HEK293 (cell line): ENCODE results near the gene MGAT4B.

ENCODE experiments used
- CTCF ChIA-PET: fragments of 350-600 bp; formaldehyde crosslinking; extraction: SDS; loops from one replicate; lab custom pipeline; 2021; ENCODE audit warnings: antibody characterized with exemption; lab: Yijun Ruan, JAX
- POLR2A ChIA-PET: fragments of 300-600 bp; formaldehyde crosslinking; extraction: SDS; loops from one replicate; lab custom pipeline; 2020; ENCODE audit warnings: antibody characterized with exemption, inconsistent platforms; lab: Yijun Ruan, JAX
- H3K27ac ChIP-seq: fragments of 200-500 bp; sonication (Bioruptor generic); 2 replicates; pipeline ENCODE4 v1.5.1; 2014; ENCODE audit warnings: low read depth, low read length, control low read depth, inconsistent platforms; ENCODE audit errors: extremely low read depth
- H3K36me3 ChIP-seq, 2 experiments: fragments of 200-500 bp in 1 of 2; sonication (Bioruptor generic) in 1 of 2; 1 replicate in 1 of 2; 2 replicates in 1 of 2; pipeline ENCODE4 v1.5.1; 2014 to 2017; ENCODE audit warnings: inconsistent platforms in 2 of 2, low read length in 2 of 2; ENCODE audit not compliant: control insufficient read depth in 2 of 2, insufficient read depth in 1 of 2
- H3K4me1 ChIP-seq: fragments of 200-500 bp; sonication (Bioruptor generic); 2 replicates; pipeline ENCODE4 v1.5.1; 2014; ENCODE audit warnings: mild to moderate bottlenecking, low read length, inconsistent platforms; ENCODE audit not compliant: control insufficient read depth, insufficient read depth
- H3K4me3 ChIP-seq: 2 replicates; pipeline ENCODE4 v1.5.1; 2011; ENCODE audit warnings: low read depth, mild to moderate bottlenecking, control low read depth, low read length, moderate library complexity
- H3K9me3 ChIP-seq: fragments of 200-500 bp; sonication (Bioruptor generic); 2 replicates; pipeline ENCODE4 v1.5.1; 2014; ENCODE audit warnings: low read depth, low read length, inconsistent platforms; ENCODE audit not compliant: control insufficient read depth, insufficient read depth
- ATF2 ChIP-seq: fragments of 450-650 bp; formaldehyde crosslinking; IDR thresholded peaks from 2 replicates; pipeline ENCODE4 v1.5.1; 2016; ENCODE audit warnings: missing biosample characterization, missing genetic modification characterization, low read depth
- GLIS2 ChIP-seq: fragments of 450-650 bp; formaldehyde crosslinking; IDR thresholded peaks from 2 replicates; pipeline ENCODE4 v1.5.1; 2016; ENCODE audit warnings: missing biosample characterization, missing genetic modification characterization
- HIC1 ChIP-seq: fragments of 450-650 bp; formaldehyde crosslinking; IDR thresholded peaks from 2 replicates; pipeline ENCODE4 v1.5.1; 2016; ENCODE audit warnings: missing biosample characterization, missing genetic modification characterization
- KLF7 ChIP-seq: fragments of 450-650 bp; formaldehyde crosslinking; IDR thresholded peaks from 2 replicates; pipeline ENCODE4 v1.5.1; 2016; ENCODE audit warnings: missing biosample characterization, missing genetic modification characterization, borderline replicate concordance
- PATZ1 ChIP-seq: fragments of 450-650 bp; formaldehyde crosslinking; IDR thresholded peaks from 2 replicates; pipeline ENCODE4 v1.5.1; 2016; ENCODE audit warnings: missing biosample characterization, missing genetic modification characterization
- PRDM10 ChIP-seq: fragments of 450-650 bp; formaldehyde crosslinking; IDR thresholded peaks from 2 replicates; pipeline ENCODE4 v1.5.1; 2016; ENCODE audit warnings: missing biosample characterization, missing genetic modification characterization
- SCRT2 ChIP-seq: fragments of 450-650 bp; formaldehyde crosslinking; IDR thresholded peaks from 2 replicates; pipeline ENCODE4 v1.5.1; 2016; ENCODE audit warnings: missing biosample characterization, missing genetic modification characterization
- TRIM28 ChIP-seq: IDR thresholded peaks from 2 replicates; pipeline ENCODE4 v1.6.1; 2011; ENCODE audit warnings: low read length, control low read depth, borderline replicate concordance
- WT1 ChIP-seq: fragments of 450-650 bp; formaldehyde crosslinking; IDR thresholded peaks from 2 replicates; pipeline ENCODE4 v1.5.1; 2016; ENCODE audit warnings: missing biosample characterization, missing genetic modification characterization
- ZNF112 ChIP-seq: fragments of 450-650 bp; formaldehyde crosslinking; IDR thresholded peaks from 2 replicates; pipeline ENCODE4 v1.5.0; 2017; ENCODE audit warnings: missing biosample characterization, missing genetic modification characterization
- ZNF132 ChIP-seq: fragments of 450-650 bp; formaldehyde crosslinking; IDR thresholded peaks from 2 replicates; pipeline ENCODE4 v1.5.1; 2017; ENCODE audit warnings: missing biosample characterization, missing genetic modification characterization, borderline replicate concordance
- ZNF138 ChIP-seq: fragments of 450-650 bp; formaldehyde crosslinking; IDR thresholded peaks from 2 replicates; pipeline ENCODE4 v1.5.1; 2016; ENCODE audit warnings: missing biosample characterization, missing genetic modification characterization, borderline replicate concordance
- ZNF214 ChIP-seq: fragments of 450-650 bp; formaldehyde crosslinking; IDR thresholded peaks from 2 replicates; pipeline ENCODE4 v1.5.1; 2017; ENCODE audit warnings: missing biosample characterization, mild to moderate bottlenecking, missing genetic modification characterization, borderline replicate concordance
- ZNF221 ChIP-seq: fragments of 450-650 bp; formaldehyde crosslinking; IDR thresholded peaks from 2 replicates; pipeline ENCODE4 v1.5.1; 2017; ENCODE audit warnings: missing biosample characterization, missing genetic modification characterization, borderline replicate concordance
- ZNF223 ChIP-seq: fragments of 450-650 bp; formaldehyde crosslinking; IDR thresholded peaks from 2 replicates; pipeline ENCODE4 v1.5.1; 2016; ENCODE audit warnings: missing biosample characterization, missing genetic modification characterization
- ZNF274 ChIP-seq, 2 experiments: fragments of 200-500 bp in 1 of 2; fragments of 450-650 bp in 1 of 2; sonication (Bioruptor generic) in 1 of 2; formaldehyde crosslinking in 1 of 2; IDR thresholded peaks; 2 replicates each; pipeline versions ENCODE4 v1.5.1 to v1.6.1; 2014 to 2016; ENCODE audit warnings: borderline replicate concordance in 1 of 2, inconsistent platforms in 1 of 2, low read length in 1 of 2, missing biosample characterization in 1 of 2, missing genetic modification characterization in 1 of 2
- ZNF341 ChIP-seq: fragments of 450-650 bp; formaldehyde crosslinking; IDR thresholded peaks from 2 replicates; pipeline ENCODE4; 2016; ENCODE audit warnings: low read depth, missing biosample characterization, missing genetic modification characterization
- ZNF362 ChIP-seq: fragments of 450-650 bp; formaldehyde crosslinking; IDR thresholded peaks from 2 replicates; pipeline ENCODE4 v1.5.1; 2016; ENCODE audit warnings: missing biosample characterization, missing genetic modification characterization
- ZNF366 ChIP-seq: fragments of 450-650 bp; formaldehyde crosslinking; conservative IDR thresholded peaks from 2 replicates; pipeline ENCODE4 v1.5.1; 2016; ENCODE audit warnings: missing biosample characterization, missing genetic modification characterization
- ZNF423 ChIP-seq: fragments of 450-650 bp; formaldehyde crosslinking; IDR thresholded peaks from 2 replicates; pipeline ENCODE4 v1.5.1; 2016; ENCODE audit warnings: missing biosample characterization, missing genetic modification characterization
- ZNF433 ChIP-seq: fragments of 450-650 bp; formaldehyde crosslinking; IDR thresholded peaks from 2 replicates; pipeline ENCODE4 v1.5.1; 2016; ENCODE audit warnings: missing biosample characterization, missing genetic modification characterization, low read depth
- ZNF488 ChIP-seq: fragments of 450-650 bp; formaldehyde crosslinking; IDR thresholded peaks from 2 replicates; pipeline ENCODE4 v1.5.1; 2016; ENCODE audit warnings: missing biosample characterization, missing genetic modification characterization
- ZNF785 ChIP-seq: fragments of 450-650 bp; formaldehyde crosslinking; IDR thresholded peaks from 2 replicates; pipeline ENCODE4 v1.5.1; 2016; ENCODE audit warnings: missing biosample characterization, missing genetic modification characterization
- ZNF791 ChIP-seq: fragments of 450-650 bp; formaldehyde crosslinking; IDR thresholded peaks from 2 replicates; pipeline ENCODE4 v1.5.1; 2016; ENCODE audit warnings: missing biosample characterization, missing genetic modification characterization
- ZNF843 ChIP-seq: fragments of 450-650 bp; formaldehyde crosslinking; IDR thresholded peaks from 2 replicates; pipeline ENCODE4 v1.5.1; 2016; ENCODE audit warnings: missing biosample characterization, missing genetic modification characterization

MGAT4B gene

GRCh38 chr5:179793468-179794139, 13.1 kb downstream of the MGAT4B start, which contains the start of gene LTC4S:
LTC4S (plus strand) TSS chr5:179793986; CDS start chr5:179794081, 95 bp downstream.
- ChIA-PET POLR2A (interaction anchor here (1.0 kb wide), 1 partner anchor 27 kb away, joined by 3 read pairs; the partner anchor contains the start of gene SQSTM1), CTCF (interaction anchor here (2.1 kb wide), 1 partner anchor 30 kb away, joined by 14 read pairs; no protein-coding TSS in a partner anchor)
- Histone ChIP-seq H3K4me1 (no peaks in the 10 kb centered on the region), H3K36me3 (peaks cover 0 to 20% of the 10 kb centered on the region in 2 experiments; a peak in 1 of 3 replicates), H3K27ac (peak within 1 kb of the TSS; percentile 16; the same call in 1 of the 2 replicates), H3K9me3 (no peaks in the 10 kb centered on the region), H3K4me3 (no peak within 1 kb of the TSS)
- TF ChIP-seq PRDM10 (tag by site-specific recombination) = peak; percentile 87
- no peak for TF ChIP-seq ZNF785 (tag by site-specific recombination)
- TF ChIP-seq ZNF221 (tag by site-specific recombination) = no peak
- TF ChIP-seq ZNF791 (tag by site-specific recombination) = no peak
- TF ChIP-seq KLF7 (tag by site-specific recombination) = no peak
- no peak for TF ChIP-seq ZNF843 (tag by site-specific recombination)
- no peak for TF ChIP-seq ZNF488 (tag by site-specific recombination)
- TF ChIP-seq ZNF366 (tag by site-specific recombination) = no peak
- no peak for TF ChIP-seq ZNF214 (tag by site-specific recombination)
- no peak for TF ChIP-seq PATZ1
- TF ChIP-seq ZNF433 (tag by site-specific recombination) = no peak
- no peak for TF ChIP-seq TRIM28
- no peak for TF ChIP-seq ZNF223
- no peak for TF ChIP-seq ZNF138
- no peak for TF ChIP-seq ZNF274 (IDR thresholded peaks at IDR 0.05; ENCODE audit: low read length)
- TF ChIP-seq ZNF274 (tag by site-specific recombination; IDR thresholded peaks at IDR 0.05; ENCODE audit: borderline replicate concordance) = no peak
- no peak for TF ChIP-seq ZNF362 (tag by site-specific recombination)
- no peak for TF ChIP-seq ZNF132 (tag by site-specific recombination)
- no peak for TF ChIP-seq ZNF423
- no peak for TF ChIP-seq ATF2 (tag by site-specific recombination)
- no peak for TF ChIP-seq WT1 (tag by site-specific recombination)
- TF ChIP-seq ZNF112 (tag by site-specific recombination) = no peak
- peak; percentile 31; the same call in 1 of the 2 replicates for TF ChIP-seq GLIS2
- no peak for TF ChIP-seq SCRT2 (tag by site-specific recombination)
- no peak for TF ChIP-seq HIC1 (tag by site-specific recombination)
- TF ChIP-seq ZNF341 (tag by site-specific recombination) = peak; percentile 85
